GM21367 (cell line): Measurements from ENCODE around the gene SIRT7.

ENCODE experiments used
- ATAC-seq: cut with Tn5 transposase; IDR thresholded peaks from one replicate; pipeline ENCODE4 v1.9.1; 2021; ENCODE audit not compliant: unreplicated experiment

SIRT7 gene

DNA sequence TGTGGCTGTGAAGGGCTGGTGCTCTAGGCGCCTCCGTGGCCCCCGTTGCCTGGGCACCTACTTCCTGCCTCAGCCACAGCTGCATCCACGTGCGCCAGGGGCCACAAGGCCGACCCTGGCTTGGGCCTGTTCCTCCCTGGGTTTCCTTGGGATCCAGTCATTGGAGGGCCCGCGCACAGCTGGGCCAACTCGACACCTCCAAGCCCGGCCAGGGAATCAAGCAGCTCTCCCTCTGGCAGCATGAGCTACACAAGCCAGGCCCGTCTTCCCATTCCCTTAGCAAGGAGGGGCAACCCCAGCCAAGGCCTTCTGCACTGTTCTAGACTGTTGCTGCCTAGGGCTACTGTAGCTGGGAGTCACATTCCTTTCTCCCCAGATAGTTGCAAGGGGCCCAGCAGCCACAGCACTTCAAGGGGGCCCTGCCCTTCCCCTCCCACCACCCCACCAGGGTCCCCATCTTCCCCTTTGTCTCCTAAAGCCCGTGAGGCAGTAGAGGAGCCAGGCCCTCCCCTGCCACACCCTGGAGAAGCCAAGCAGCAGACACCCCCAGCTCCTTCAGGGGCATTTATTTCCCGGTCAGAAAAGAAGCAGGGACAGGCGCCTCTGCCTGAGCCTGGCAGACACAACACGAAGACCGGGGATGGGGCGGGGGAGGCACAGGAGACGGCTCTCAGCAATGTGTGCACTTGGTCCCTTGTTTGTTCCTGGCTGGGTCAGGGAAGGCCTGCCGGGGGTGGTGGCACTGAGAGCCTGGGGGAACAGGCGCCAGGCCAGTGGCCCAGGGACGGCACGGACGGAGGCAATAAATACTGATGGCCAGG is 50.6 kb downstream of the SIRT7 start:
- no peak for ATAC-seq

GRCh38 chr17:81866440-81867169 is 51.4 kb downstream of the SIRT7 start:
- ATAC-seq = no peak

GRCh38 chr17:81865733-81866439 is 52.1 kb downstream of the SIRT7 start:
- no peak for ATAC-seq

DNA sequence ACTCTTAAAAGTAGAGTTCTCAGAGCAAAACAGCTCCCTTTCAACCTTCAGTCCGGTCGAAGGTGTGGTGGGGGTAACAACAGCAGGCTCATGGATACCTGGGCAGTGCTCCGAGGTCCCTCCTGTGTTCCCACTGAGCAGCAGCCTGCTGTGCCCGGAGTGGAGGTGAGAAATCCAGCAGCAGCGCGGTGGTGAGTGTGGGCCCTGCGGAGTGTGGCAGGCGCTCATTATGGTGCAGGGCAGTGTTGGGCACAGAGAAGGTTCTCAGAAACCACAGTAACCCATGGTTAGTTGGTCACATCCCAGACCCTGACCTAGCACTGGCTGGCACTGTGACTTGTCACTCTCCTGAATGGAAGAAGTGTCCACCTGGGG is 52.6 kb downstream of the SIRT7 start:
- ATAC-seq = no peak

GRCh38 chr17:81863833-81864768 is 53.9 kb downstream of the SIRT7 start:
- no peak for ATAC-seq

GRCh38 chr17:81863123-81863675 is 54.8 kb downstream of the SIRT7 start:
- ATAC-seq = no peak
